Type B pancreatic cell (in vitro differentiated cells): ENCODE measurements around the gene GNMT. TPM values are rescaled to one million over a fixed set of nuclear protein-coding genes. Genes with fewer than 3 reads are reported as not detected.
A peak's percentile ranks its signal among the peaks of the same experiment; 100 is the strongest.

ENCODE experiments used
- DNase-seq: peaks from one replicate; pipeline ENCODE4 v3.0.0; 2021; ENCODE audit warnings: mixed read lengths; ENCODE audit not compliant: unreplicated experiment; ENCODE audit errors: extremely low spot score
- H3K27ac Mint-ChIP-seq: 2 replicates; pipeline ENCODE4 v1.8.0; 2021; ENCODE audit warnings: mild to moderate bottlenecking, mixed read lengths
- H3K27me3 Mint-ChIP-seq: 2 replicates; pipeline ENCODE4 v1.8.0; 2021; ENCODE audit warnings: mixed read lengths
- H3K36me3 Mint-ChIP-seq: 2 replicates; pipeline ENCODE4 v1.8.0; 2021; ENCODE audit warnings: mixed read lengths
- H3K4me1 Mint-ChIP-seq: one replicate; pipeline ENCODE4 v1.8.0; 2021; ENCODE audit warnings: mixed read lengths; ENCODE audit not compliant: unreplicated experiment
- H3K4me3 Mint-ChIP-seq: 2 replicates; pipeline ENCODE4 v1.8.0; 2021; ENCODE audit warnings: mild to moderate bottlenecking, mixed read lengths
- H3K9me3 Mint-ChIP-seq: 2 replicates; pipeline ENCODE4 v1.8.0; 2021; ENCODE audit warnings: mixed read lengths
- total RNA-seq: library from RNA; stranded (reverse); gene quantifications from 2 replicates; pipeline ENCODE4 v1.2.1, GENCODE V29; 2021; ENCODE audit warnings: low replicate concordance
- TF ChIP-seq, protein P1 (sequence below): fragments of 200-600 bp; sonication (generic); conservative IDR thresholded peaks from 2 replicates; pipeline ENCODE4 v1.5.0; 2021; ENCODE audit warnings: antibody characterized with exemption, mild to moderate bottlenecking

GNMT gene
- total RNA-seq, 1 donor from 2014 or later: 0.39 TPM

DNA sequence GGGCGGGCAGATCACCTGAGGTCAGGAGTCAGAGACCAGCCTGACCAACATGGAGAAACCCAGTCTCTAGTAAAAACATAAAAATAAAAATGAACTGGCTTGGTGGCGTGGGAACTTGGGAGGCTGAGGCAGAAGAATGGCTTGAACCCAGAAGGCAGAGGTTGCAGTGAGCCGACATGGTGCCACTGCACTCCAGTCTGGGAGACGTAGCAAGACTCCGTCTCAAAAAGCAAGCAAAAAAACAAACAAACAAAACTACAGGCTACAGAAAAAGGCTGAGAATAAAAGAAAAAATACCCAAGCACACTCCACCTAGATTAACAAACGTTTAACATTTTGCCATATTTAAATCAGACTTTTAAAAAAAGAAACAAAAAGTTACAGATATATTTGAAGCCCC, 38.8 kb upstream of the GNMT start:
- no peaks in the 10 kb centered on the region for H3K9me3 Mint-ChIP-seq
- H3K4me1 Mint-ChIP-seq: peaks cover 4% of the 10 kb centered on the region
- no peak overlapping the region for H3K27ac Mint-ChIP-seq
- DNase-seq: no peak
- H3K27me3 Mint-ChIP-seq: peaks cover 6% of the 10 kb centered on the region
- no peaks in the 10 kb centered on the region for H3K36me3 Mint-ChIP-seq
- TF ChIP-seq, protein P1, sequence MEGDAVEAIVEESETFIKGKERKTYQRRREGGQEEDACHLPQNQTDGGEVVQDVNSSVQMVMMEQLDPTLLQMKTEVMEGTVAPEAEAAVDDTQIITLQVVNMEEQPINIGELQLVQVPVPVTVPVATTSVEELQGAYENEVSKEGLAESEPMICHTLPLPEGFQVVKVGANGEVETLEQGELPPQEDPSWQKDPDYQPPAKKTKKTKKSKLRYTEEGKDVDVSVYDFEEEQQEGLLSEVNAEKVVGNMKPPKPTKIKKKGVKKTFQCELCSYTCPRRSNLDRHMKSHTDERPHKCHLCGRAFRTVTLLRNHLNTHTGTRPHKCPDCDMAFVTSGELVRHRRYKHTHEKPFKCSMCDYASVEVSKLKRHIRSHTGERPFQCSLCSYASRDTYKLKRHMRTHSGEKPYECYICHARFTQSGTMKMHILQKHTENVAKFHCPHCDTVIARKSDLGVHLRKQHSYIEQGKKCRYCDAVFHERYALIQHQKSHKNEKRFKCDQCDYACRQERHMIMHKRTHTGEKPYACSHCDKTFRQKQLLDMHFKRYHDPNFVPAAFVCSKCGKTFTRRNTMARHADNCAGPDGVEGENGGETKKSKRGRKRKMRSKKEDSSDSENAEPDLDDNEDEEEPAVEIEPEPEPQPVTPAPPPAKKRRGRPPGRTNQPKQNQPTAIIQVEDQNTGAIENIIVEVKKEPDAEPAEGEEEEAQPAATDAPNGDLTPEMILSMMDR: no peak
- no peak overlapping the region for H3K4me3 Mint-ChIP-seq

GRCh38 chr6:42923666-42924065, 36.9 kb upstream of the GNMT start:
- H3K4me3 Mint-ChIP-seq: no peak overlapping the region
- peaks cover 8% of the 10 kb centered on the region for H3K4me1 Mint-ChIP-seq
- peaks cover 6% of the 10 kb centered on the region for H3K27me3 Mint-ChIP-seq
- DNase-seq: no peak
- TF ChIP-seq, protein P1: no peak
- no peaks in the 10 kb centered on the region for H3K36me3 Mint-ChIP-seq
- no peaks in the 10 kb centered on the region for H3K9me3 Mint-ChIP-seq
- no peak overlapping the region for H3K27ac Mint-ChIP-seq

GRCh38 chr6:42925248-42925857, 35.2 kb upstream of the GNMT start:
- TF ChIP-seq, protein P1: no peak
- H3K4me1 Mint-ChIP-seq: peaks cover 13% of the 10 kb centered on the region

DNA sequence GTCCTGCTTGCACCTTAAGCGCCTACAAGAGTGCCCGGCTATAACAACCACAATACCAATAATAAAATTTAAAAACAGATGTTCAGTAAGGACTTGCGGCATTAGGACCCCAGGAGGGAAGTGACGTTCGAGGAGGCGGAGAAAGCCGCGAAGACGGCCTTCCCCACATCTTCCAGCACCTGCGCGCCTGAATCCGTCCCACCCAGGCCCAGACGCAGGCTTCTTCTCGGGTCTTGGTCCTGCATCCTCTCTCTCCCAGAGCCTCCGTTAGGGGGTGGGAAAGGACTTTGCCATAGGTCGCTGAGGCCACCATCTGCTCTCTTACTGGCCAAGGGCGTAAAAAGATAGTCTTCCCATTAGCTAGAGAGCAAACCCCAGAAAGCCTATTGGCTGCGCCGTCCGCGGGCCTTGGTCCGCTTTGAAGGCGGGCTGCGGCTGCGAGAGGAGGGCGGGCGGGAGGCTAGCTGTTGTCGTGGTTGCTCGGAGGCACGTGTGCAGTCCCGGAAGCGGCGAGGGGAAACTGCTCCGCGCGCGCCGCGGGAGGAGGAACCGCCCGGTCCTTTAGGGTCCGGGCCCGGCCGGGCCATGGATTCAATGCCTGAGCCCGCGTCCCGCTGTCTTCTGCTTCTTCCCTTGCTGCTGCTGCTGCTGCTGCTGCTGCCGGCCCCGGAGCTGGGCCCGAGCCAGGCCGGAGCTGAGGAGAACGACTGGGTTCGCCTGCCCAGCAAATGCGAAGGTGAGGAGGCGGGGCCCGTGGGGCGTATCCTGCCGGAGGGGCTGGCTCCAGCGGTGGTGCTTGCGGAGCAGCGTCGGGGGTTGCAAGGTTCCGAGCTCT, 31.4 kb upstream of the GNMT start, which contains the start of gene CNPY3:
TSS of gene CNPY3 (plus strand) at position 495 of the 835 bp plus-strand sequence. CDS start at position 586, 91 bp downstream.
- Mint-ChIP-seq H3K36me3 (peaks cover 8% of the 10 kb centered on the region), H3K27me3 (no peaks in the 10 kb centered on the region), H3K9me3 (no peaks in the 10 kb centered on the region), H3K27ac (peak within 1 kb of the TSS; percentile 99), H3K4me1 (peaks cover 23% of the 10 kb centered on the region), H3K4me3 (peak within 1 kb of the TSS; percentile 99)
- peak; percentile 94 for DNase-seq
- TF ChIP-seq, protein P1: no peak

More at GRCh38 chr6:42925248-42925857, 35.2 kb upstream of the GNMT start:
- H3K4me3 Mint-ChIP-seq: no peak overlapping the region
- no peak overlapping the region for H3K27ac Mint-ChIP-seq
- no peak for DNase-seq
- H3K9me3 Mint-ChIP-seq: no peaks in the 10 kb centered on the region
- no peaks in the 10 kb centered on the region for H3K36me3 Mint-ChIP-seq
- peaks cover 6% of the 10 kb centered on the region for H3K27me3 Mint-ChIP-seq

DNA sequence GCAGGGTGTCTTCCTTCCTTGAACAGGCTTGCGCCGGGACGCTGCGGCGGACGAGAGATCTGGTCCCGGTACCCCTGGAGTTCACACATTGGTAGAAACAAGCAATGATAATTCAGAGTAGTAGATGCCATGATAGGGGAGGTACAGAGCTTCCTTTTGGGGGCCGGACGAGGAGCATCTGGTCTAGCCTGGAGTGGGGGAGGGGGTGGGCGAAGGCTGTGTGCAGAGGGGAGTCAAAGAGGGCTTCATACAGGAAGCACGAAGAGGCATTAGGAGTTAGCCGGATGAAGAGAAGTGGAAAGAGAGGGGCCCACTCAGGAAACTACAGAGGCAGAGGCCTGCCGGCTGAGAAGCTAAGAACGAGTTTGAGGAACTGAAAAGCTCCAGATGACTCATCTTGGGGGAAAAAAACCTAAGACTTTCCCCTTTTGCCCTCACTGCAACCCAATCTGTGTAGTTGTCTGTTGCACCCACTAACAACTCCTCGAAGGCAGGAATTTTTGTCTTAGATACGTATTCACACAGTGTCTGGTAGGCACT, 30.7 kb upstream of the GNMT start:
- Mint-ChIP-seq H3K9me3 (no peaks in the 10 kb centered on the region), H3K27me3 (no peaks in the 10 kb centered on the region), H3K36me3 (peaks cover 8% of the 10 kb centered on the region), H3K4me1 (peaks cover 23% of the 10 kb centered on the region), H3K4me3 (peak overlapping the region; percentile 99), H3K27ac (peak overlapping the region; percentile 99)
- TF ChIP-seq, protein P1: no peak
- no peak for DNase-seq
